ENCODE data around the gene TBL3.

The TBL3 gene

DNA sequence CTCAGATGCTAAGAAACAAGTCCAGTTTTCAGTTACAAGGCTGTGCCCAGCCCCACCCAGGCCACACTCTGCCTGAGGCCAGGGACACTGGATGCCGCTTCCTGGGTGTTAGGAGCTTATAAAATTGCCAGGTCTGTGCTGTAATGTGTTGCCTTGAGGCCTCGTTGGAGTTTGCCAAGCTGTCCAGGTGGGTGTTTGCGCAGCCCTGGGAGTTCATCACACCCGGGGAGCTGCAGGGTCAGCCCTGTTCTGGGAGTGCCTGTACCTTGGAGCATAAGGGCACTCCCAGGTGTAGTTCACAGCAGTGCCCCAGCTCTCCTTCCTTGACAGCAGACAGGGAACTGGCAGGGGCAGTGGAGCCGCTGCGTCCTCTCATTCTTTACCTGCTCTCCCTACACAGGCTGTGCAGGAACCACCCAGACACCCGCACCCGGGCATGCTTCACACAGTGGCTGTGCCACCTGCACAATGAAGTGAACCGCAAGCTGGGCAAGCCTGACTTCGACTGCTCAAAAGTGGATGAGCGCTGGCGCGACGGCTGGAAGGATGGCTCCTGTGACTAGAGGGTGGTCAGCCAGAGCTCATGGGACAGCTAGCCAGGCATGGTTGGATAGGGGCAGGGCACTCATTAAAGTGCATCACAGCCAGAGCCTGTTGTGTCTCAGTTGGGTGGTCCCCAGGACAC, 13.8 kb downstream of the TBL3 start:
- TF ChIP-seq, protein P1, sequence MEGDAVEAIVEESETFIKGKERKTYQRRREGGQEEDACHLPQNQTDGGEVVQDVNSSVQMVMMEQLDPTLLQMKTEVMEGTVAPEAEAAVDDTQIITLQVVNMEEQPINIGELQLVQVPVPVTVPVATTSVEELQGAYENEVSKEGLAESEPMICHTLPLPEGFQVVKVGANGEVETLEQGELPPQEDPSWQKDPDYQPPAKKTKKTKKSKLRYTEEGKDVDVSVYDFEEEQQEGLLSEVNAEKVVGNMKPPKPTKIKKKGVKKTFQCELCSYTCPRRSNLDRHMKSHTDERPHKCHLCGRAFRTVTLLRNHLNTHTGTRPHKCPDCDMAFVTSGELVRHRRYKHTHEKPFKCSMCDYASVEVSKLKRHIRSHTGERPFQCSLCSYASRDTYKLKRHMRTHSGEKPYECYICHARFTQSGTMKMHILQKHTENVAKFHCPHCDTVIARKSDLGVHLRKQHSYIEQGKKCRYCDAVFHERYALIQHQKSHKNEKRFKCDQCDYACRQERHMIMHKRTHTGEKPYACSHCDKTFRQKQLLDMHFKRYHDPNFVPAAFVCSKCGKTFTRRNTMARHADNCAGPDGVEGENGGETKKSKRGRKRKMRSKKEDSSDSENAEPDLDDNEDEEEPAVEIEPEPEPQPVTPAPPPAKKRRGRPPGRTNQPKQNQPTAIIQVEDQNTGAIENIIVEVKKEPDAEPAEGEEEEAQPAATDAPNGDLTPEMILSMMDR (IDR thresholded peaks at IDR 0.05; ENCODE audit: low read depth, low read length, missing control alignments): no peak
- H3K4me3 ChIP-seq (ENCODE audit: low read depth, low read length): no peak overlapping the region
- in situ Hi-C loops (cut with HindIII; ENCODE audit: low sequenced_read_pairs): no loop called here
- no peak for DNase-seq (ENCODE audit: low read depth)

DNA sequence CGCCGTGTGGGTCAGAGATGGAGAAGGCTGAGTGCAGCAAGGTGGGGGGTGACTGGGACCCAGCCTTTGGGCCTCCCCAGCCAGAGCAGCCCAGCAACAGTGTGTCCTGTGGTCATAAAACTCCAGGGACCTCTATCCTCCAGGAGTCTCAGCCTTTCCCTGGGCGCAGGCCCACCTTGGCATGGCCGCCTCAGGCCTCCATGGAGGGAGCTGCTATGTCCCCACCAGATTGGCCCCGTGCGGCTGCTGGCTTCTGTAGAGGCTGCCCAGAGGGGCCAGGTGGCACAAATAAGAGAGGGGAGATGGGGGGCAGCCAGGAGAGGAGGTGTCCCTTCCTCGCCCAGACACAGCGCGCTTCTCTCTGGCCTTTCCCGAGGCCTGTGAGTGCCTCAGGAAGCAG, 15.3 kb downstream of the TBL3 start:
- no peak for DNase-seq (ENCODE audit: low read depth)
- in situ Hi-C loops (cut with HindIII; ENCODE audit: low sequenced_read_pairs): no loop called here
- H3K4me3 ChIP-seq (ENCODE audit: low read depth, low read length): no peak overlapping the region
- TF ChIP-seq, protein P1 (IDR thresholded peaks at IDR 0.05; ENCODE audit: low read depth, low read length, missing control alignments): no peak

DNA sequence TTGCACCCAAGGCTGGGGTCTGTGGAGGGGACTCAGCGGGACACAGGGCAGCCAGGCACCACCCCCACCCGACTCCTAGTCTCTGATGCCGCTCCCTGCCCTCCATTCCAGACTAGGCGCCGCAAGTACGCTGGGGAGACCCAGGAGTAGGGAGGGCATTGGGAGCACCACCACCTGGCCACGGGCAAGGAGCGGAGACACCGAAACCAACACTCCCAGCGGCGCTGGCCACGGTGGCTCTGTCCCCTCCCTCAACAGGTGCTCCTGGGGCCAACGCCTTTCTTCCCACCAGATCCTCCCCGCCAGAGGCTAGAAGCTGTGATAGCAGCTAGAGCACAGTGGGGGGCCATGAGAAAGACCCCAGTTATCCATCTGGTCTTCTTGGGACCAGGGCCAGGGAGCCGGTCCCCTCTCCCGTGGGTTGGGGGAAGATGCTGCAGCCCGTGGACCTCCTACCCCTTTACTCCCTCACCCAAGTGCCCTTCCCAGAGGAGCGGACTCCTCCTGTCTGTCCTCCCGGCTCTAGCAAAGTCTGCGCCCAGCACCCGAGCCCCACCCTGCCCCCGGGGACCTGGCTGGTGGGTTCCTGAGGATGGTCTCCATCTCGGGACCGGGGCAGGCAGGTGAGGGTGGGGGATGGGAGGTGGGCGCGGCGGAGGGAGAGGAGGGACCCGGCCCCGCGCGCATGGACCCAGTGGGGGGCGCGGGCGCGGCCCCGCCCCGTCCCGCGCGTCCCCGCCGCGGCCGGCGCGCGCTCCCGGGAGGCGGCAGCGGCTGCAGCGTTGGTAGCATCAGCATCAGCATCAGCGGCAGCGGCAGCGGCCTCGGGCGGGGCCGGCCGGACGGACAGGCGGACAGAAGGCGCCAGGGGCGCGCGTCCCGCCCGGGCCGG, 17.6 kb downstream of the TBL3 start, which contains the start of gene SYNGR3:
SYNGR3 (plus strand) TSS at position 762 of the 892 bp plus-strand sequence. CDS start 133 bp downstream, outside the sequence.
- TF ChIP-seq, protein P1 (IDR thresholded peaks at IDR 0.05; ENCODE audit: low read depth, low read length, missing control alignments): no peak
- in situ Hi-C loops (cut with HindIII; ENCODE audit: low sequenced_read_pairs): no loop called here
- DNase-seq (ENCODE audit: low read depth): no peak
- peak within 1 kb of the TSS; percentile 21 for H3K4me3 ChIP-seq (ENCODE audit: low read depth, low read length)

DNA sequence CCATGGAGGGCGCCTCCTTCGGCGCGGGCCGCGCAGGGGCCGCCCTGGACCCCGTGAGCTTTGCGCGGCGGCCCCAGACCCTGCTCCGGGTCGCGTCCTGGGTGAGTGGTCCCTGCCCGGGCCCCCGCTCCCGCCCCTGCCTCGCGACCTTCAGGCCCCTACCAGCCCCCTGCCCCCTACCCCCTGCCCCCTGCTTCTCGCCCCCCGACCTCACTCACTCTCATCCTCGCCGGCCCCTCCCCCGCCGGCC, 18.2 kb downstream of the TBL3 start:
- peak overlapping the region; percentile 21 for H3K4me3 ChIP-seq (ENCODE audit: low read depth, low read length)
- DNase-seq (ENCODE audit: low read depth): no peak
- TF ChIP-seq, protein P1 (IDR thresholded peaks at IDR 0.05; ENCODE audit: low read depth, low read length, missing control alignments): no peak
- in situ Hi-C loops (cut with HindIII; ENCODE audit: low sequenced_read_pairs): no loop called here

DNA sequence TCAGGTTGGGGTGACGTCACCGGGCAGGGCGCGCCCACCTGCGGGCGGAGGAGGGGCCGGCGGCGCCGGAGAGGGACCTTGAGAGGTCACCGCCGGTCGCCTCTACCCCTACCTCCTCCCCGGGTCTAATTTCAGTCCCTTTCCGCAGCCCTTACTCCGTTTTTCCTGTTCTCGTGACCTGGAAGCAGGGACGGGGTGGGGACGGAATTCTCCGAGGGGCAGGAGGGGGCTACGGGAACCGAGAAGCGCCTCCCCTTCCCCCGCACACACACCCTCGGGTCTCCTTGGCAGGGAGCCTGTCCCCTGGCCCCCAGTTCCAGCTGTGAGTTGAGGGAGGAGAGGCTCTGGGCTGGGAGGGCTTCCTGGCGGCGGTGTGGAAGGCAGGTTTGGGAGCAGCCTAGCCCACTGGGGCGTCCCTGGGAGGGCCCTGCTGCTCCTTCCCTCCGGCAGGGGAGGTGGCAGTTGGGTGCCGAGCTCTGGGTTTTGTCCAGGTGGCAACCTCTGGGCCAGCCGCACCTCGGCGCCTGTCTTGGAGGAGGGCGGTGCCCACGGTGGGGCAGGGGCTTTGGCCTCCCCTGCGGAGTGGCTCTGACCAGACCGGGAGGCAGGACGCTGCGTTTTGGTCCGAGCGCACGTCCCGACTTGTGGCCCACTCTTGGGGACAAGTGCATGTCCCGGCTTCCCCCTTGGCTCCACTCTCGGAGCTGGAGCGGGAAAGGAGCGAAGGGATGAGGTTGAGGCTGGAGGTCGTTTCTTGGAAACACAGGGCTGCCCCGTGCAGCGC, 18.7 kb downstream of the TBL3 start:
- peak overlapping the region; percentile 21 for H3K4me3 ChIP-seq (ENCODE audit: low read depth, low read length)
- DNase-seq (ENCODE audit: low read depth): no peak
- in situ Hi-C loops (cut with HindIII; ENCODE audit: low sequenced_read_pairs): no loop called here
- TF ChIP-seq, protein P1 (IDR thresholded peaks at IDR 0.05; ENCODE audit: low read depth, low read length, missing control alignments): no peak

DNA sequence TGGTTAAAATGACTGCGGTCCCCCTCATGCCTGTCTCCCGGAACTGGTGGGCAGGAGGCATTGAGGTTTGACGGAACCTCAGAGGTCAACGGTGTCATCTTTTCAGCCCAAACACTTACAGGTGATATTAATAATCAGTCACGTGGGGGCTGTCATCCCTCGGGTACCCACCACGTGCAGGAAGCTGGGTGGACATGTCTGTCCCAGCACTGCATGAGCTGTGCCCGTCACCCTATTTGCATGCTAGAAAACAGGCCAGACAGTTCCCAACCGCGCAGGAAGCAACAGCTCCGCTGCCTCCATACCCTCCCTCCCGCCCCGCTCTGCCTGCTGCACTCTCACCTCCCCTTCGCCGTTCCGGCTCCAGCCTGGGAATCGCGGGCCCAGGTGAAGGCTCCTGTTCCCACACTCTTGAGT, 19.3 kb downstream of the TBL3 start:
- in situ Hi-C loops (cut with HindIII; ENCODE audit: low sequenced_read_pairs): no loop called here
- no peak overlapping the region for H3K4me3 ChIP-seq (ENCODE audit: low read depth, low read length)
- DNase-seq (ENCODE audit: low read depth): no peak
- TF ChIP-seq, protein P1 (IDR thresholded peaks at IDR 0.05; ENCODE audit: low read depth, low read length, missing control alignments): no peak

Data from astrocyte of the cerebellum (primary cell).